ENCODE data around the gene GPANK1. TPM values are rescaled to one million over a fixed set of nuclear protein-coding genes. Genes with fewer than 3 reads are reported as not detected.
A peak's percentile ranks its signal among the peaks of the same experiment; 100 is the strongest.

Gene GPANK1
- total RNA-seq, 2 donors from 2014 or later = 14.7 to 20.0 TPM

- Histone ChIP-seq H3K27ac (no peak overlapping the region), H3K4me3 (no peak overlapping the region), H3K4me1 (no peaks in the 10 kb centered on the region), H3K36me3 (peaks cover 86% of the 10 kb centered on the region), H3K27me3 (no peaks in the 10 kb centered on the region), H3K9me3 (no peaks in the 10 kb centered on the region)
- no peak for DNase-seq (ENCODE audit: low spot score)
- TF ChIP-seq CTCF (IDR thresholded peaks at IDR 0.05) = no peak
These were observed 25.7 kb upstream of the GPANK1 start for GRCh38 chr6:31690231-31691077.

GRCh38 chr6:31689249-31690110 lies 24.7 kb upstream of the GPANK1 start:
- DNase-seq (ENCODE audit: low spot score) = no peak
- Histone ChIP-seq H3K36me3 (peaks cover 76% of the 10 kb centered on the region), H3K9me3 (no peaks in the 10 kb centered on the region), H3K27me3 (no peaks in the 10 kb centered on the region), H3K4me1 (no peaks in the 10 kb centered on the region), H3K4me3 (no peak overlapping the region), H3K27ac (no peak overlapping the region)
- peak in 1 of 2 donors; percentile 24 for TF ChIP-seq CTCF (IDR thresholded peaks at IDR 0.05)

- TF ChIP-seq CTCF (IDR thresholded peaks at IDR 0.05) = no peak
- Histone ChIP-seq H3K4me3 (no peak overlapping the region), H3K27me3 (no peaks in the 10 kb centered on the region), H3K36me3 (peaks cover 69% of the 10 kb centered on the region), H3K27ac (no peak overlapping the region), H3K4me1 (no peaks in the 10 kb centered on the region), H3K9me3 (no peaks in the 10 kb centered on the region)
- DNase-seq (ENCODE audit: low spot score) = no peak
These were observed 23.3 kb upstream of the GPANK1 start for GRCh38 chr6:31687860-31688693.

GRCh38 chr6:31687321-31687720 lies 22.5 kb upstream of the GPANK1 start:
- no peak overlapping the region for H3K4me3 ChIP-seq
- H3K9me3 ChIP-seq = no peaks in the 10 kb centered on the region
- no peaks in the 10 kb centered on the region for H3K27me3 ChIP-seq
- TF ChIP-seq CTCF (IDR thresholded peaks at IDR 0.05) = no peak
- DNase-seq (ENCODE audit: low spot score) = no peak
- H3K36me3 ChIP-seq = peaks cover 62% of the 10 kb centered on the region
- H3K4me1 ChIP-seq = no peaks in the 10 kb centered on the region
- H3K27ac ChIP-seq = no peak overlapping the region

GRCh38 chr6:31686483-31686882 lies 21.7 kb upstream of the GPANK1 start:
- no peaks in the 10 kb centered on the region for H3K9me3 ChIP-seq
- no peak overlapping the region for H3K27ac ChIP-seq
- TF ChIP-seq CTCF (IDR thresholded peaks at IDR 0.05) = no peak
- no peaks in the 10 kb centered on the region for H3K27me3 ChIP-seq
- peaks cover 0 to 4% of the 10 kb centered on the region in 2 donors for H3K4me1 ChIP-seq
- peaks cover 53% of the 10 kb centered on the region for H3K36me3 ChIP-seq
- no peak for DNase-seq (ENCODE audit: low spot score)
- H3K4me3 ChIP-seq = no peak overlapping the region

Data from right atrium auricular region (tissue), 2 donors.